ENCODE results near the gene PLA2G4F.
"Not testable (repeated sequence)": the region's sequence is repeated elsewhere in the genome, so short reads cannot be mapped to it uniquely, and the experiment has no call there.

PLA2G4F gene

DNA sequence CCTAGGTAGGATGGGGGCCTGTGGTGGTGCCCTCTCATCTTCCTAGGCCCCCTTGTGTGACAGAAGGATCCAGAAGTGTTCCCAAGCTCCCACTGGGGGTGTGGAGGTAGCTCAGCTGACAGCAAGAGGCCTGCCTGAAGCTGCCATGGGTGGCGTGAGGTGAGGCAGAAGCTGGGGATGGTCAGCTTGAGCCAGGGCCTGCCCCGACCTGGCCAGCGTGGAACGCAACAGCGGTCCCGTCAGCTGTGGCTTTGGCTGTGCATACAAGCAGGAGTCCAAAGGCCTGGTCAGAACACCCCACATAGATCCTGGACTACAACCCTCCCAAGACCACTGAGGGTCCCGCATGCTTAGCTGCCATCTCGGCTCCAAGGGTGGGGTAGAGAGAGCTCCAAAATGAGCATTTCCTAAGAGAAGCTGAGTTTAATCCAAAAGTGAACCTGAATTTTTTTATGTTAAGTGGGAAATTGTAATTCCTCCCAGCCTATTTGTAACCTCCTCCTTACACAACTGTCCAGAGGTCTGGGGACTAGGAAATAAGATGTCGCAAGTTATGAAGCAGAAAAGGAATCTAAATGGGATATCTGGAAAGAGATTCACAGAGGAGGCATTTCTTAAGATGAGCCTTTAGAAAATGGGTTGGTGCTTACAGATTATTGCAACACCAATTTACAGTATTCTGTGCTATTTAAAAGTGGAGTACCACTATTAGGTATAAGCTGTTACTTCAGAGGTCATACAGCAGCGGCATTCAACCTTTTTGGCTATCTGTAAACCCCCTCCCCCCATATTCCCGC is 52.1 kb downstream of the PLA2G4F start:
- DNase-seq (ENCODE audit: insufficient read length, low spot score), result no peak
- no peak for FAIRE-seq

DNA sequence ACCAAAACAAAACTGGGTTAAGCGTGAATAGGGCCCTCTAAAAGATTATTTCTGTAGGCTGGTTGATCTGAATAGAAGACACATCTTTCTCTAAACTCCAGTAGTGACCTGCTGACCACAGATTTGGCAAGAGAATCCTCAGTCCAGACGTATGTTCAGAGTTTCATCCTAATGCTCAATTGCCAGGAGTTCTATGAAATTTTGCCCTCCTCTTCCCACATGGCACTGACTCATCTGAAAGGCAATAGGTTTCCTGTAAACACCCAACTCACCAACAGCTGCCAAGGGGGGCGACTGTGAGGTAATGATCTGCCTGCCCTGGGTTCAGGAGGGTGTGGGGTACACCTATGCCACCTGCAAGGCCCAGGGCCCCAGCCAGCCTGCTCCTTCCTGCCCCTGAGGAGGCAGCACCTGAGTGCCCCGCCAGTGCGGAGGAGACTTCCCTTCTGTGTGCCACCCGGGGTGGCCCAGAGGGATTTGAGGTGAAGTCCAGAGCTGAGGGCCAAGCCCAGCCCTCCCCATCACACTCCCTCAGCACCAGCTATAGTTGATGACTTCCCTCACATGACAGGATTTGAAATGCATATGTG is 53.7 kb downstream of the PLA2G4F start:
- DNase-seq (ENCODE audit: insufficient read length, low spot score), result peak; percentile 48
- FAIRE-seq, result no peak

DNA sequence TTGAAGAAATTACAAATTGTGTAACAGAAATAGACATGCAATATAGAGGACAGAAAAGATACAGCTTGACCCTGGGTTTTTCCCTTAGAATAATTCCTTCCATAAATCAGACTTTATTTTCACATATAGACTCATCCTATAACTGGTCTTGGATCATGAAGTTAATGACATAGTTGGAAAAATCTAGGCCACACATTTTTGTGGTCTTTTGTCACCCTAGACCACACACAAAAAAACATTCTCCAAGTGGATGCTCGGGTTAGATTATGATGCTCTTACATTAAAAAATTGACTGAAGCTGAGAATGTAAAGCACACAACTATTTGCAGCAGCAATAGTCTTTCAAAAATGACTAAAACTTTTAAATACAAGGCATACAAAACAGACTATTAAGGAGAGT is 54.6 kb downstream of the PLA2G4F start:
- FAIRE-seq, result no peak
- DNase-seq (ENCODE audit: insufficient read length, low spot score), result no peak

DNA sequence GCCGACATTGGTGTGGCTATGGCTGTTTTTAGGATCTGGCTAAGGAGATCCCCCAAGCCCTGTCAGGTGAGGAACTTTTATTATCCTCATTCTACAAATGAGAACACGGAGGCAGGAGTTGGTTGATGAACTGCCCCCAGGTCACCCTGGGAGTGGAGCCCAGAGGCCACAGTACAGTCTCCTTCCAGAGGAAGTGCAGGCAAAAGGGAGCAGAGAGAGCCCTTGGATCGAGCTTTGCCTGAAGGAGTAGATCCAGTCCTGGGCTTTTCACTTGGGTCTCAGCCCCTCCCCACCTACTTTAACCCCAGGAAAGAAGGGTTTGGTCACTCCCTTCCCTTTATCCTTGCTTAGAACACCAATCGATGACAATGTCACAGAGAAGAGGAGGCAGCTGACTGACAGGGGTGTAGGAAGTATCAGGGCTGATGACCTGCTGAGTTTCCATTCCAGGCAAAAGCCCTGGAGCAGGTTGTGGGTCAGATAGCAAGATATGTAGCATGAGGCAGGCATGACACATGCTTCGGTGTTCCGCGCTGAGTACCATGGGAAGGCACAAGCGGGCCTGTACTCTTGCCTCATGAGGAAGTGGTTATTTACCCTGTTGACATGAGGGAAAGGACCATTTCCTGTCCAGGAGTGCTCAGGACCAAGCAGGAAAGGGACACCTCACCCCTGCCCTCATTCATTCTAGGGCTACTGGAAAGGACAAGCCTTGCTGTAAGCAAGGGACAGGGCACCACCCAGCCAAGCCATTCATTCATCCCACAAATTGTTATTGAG is 56.2 kb downstream of the PLA2G4F start:
- DNase-seq (ENCODE audit: insufficient read length, low spot score) (no peak), FAIRE-seq (no peak)

DNA sequence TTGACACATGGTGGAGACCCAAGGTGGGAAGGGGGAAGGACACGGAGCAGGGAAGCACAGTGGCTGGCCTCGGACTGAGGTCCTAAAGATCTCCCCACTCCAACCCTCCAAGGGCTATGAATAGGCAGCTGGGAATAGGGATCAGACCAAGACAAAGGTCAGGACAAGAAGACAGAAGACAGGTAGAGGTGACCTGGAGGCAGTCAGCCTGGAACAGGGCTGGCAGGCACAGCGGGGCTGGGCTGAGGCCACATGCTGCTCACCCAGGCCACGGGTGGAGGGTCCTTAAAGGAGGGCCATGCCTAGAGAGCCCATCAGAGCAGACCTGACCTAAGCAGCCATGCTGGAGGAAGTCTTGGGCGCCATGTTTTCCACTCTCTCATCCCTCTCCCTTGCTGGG is 59.4 kb downstream of the PLA2G4F start:
- no peak for FAIRE-seq
- DNase-seq (ENCODE audit: insufficient read length, low spot score), result no peak

DNA sequence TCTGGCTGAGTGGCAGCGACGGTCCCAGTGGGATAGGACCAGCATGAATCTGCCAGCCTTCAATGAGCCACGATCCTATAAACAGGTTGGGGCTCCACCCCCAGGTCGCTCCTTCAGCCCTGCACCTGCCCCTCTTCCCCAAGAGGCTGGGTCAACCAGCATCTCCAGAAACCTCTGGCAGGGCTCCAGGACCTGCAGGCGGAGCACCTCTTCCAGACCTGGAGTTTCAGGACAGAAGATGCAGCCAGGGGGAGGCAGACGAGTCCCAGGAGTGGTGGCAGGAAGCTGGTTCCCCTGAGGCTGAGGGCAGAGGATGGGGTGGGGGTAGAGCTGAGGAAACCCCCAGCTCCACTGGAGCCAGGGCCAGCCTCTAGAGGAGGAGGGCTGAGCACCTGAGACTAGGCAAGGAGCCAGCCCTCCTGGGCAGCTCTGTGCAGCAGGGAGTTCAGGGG is 61.9 kb downstream of the PLA2G4F start, which contains the start of gene PLA2G4D:
PLA2G4D (minus strand) TSS at position 51 of the 452 bp plus-strand sequence. CDS start 103 bp downstream, outside the sequence.
- DNase-seq (ENCODE audit: insufficient read length, low spot score), result no peak
- FAIRE-seq, result no peak

DNA sequence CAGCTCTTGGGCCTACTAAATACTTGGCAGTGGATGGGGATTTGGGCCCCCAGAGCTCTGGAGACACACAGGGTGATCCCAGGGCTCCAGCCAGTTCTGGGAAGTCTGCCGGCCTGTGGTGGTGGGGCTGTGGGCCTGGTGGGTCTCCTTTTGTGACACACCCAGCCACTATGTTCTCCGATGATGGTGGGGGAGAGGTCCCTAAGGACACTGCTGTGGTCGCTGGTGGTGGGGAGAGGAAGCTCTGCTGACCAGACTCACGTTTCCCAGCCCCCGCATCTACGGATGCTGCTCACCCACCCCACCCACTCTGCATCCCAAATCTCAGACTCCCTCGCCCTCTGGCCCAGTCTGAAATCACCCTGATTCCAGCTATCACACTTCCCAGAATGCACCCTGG is 62.5 kb downstream of the PLA2G4F start:
- FAIRE-seq (no peak), DNase-seq (ENCODE audit: insufficient read length, low spot score) (no peak)

DNA sequence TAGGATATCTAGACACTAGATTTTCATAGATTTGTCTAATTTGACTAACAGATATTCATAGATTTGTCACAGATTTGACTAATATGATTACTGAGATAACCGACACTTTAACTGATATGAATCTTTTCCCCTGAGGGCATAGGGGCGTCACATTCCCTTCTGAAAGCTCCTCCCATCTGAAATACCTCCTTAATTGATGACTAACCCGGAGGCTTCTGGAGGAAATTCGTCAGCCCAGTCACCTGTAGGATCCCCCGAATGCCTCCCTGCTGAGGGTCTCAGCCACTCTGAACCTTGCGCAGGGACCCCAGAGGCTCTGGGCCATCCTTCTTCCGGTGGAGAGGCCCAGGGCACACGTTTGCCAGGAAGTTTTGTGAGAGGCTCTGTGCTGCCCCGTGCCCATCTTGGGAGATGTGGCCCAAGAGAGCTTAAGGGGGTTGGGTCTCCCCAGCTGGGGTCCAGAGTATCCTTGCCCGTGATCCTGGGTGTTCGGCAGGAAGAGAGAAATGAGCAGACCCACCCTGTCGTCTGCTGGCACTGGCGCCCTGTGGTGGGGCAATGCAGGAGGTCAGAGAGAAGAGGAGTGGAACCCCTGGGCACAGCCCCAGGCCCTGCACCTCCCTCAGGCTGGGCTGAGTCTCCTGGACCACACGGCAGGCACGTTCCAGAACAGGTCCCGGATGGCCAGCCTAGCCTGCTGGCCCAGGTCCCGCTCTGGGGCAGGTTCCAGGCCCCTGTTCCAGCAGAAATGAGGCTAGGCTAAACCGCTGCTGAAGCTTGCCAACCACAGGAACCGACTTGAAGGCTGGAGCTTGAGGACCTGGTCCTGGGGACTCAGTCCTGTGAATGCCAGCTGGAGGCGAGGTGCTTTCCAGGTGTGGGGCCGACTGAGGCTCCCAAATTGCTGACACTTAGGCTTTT is 63.8 kb downstream of the PLA2G4F start:
- FAIRE-seq (no peak), DNase-seq (ENCODE audit: insufficient read length, low spot score) (peak; percentile 50)

DNA sequence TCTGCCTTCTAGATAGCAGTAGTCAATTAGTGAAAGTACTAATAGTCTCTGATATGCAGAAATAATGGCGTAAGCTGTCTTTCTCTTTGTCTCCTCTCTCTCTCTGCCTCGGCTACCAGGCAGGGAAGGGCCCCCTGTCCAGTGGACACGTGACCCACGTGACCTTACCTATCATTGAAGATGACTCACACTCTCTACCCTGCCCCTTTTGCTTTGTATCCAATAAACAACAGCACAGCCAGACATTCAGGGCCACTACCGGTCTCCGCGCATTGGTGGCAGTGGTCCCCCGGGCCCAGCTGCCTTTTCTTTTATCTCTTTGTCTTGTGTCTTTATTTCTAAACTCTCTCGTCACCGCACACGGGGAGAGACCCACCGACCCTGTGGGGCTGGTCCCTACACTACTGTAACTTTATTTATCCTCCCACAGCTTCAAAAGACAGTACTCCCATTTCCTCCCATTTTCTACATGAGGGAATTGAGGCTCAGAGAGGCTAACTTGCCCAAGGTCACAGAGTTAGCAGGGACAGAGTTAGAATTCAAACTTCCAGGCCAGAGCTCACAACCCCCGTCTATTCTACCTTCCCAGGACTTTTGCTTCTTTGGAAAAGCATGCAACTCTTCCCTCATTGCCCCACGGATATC is 64.6 kb downstream of the PLA2G4F start:
- FAIRE-seq; DNase-seq (ENCODE audit: insufficient read length, low spot score): not testable (repeated sequence)

DNA sequence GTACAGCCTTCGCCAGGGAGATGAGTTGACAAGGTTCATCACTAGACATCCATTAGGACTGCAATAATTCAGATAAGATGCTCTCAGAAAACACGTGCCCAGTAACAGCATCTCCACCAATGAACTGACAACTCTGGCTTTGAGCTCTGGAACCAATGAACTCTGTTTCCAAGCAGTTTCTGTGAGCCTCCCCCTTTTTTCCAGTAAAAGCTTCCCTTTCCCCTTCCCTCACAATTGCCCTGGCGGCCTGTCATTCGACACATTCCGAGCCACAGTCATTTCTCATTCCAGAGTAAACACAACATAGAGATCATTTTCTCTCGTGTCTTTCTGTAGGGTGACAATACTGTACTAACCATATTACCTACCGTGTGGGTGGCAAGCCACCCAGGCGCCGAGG is 65.7 kb downstream of the PLA2G4F start:
- DNase-seq (ENCODE audit: insufficient read length, low spot score), result no peak
- FAIRE-seq, result no peak

DNA sequence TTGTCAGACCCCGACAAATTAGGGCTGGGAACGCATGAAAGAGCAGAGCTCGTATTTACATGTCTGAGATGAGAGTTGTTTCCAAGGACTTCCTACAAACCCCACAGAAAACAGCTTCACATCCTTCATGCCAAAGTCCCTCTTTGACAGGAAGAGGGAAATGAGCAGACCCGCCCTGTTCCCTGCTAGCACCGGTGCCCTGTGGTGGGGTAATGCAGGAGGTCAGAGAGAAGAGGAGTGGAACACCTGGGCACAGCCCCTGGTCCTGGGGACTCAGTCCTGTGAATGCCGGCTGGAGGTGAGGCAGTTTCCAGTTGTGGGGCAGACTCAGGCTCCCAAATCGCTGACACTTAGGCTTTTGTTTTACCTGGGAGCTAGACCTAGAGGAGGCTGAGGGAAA is 66.1 kb downstream of the PLA2G4F start:
- FAIRE-seq, result no peak

DNA sequence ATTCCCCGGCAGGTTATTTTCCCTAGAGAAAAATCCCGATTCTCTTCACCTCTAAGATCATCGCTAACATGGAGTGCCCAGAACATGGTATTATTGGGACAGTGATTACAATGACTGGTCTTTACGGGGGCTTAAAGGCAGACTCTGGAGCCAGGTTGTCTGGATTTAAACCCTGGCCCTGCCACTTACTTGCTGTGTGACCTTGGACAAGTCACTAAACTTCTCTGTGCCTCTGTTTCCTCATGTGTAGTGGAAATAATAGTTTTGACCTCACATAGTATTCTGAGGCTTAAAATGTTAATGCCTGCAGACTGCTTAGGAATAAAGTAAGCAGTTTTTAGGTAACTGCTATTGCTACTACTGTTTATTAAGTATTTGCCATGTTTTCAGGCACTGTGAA is 66.5 kb downstream of the PLA2G4F start:
- DNase-seq (ENCODE audit: insufficient read length, low spot score) (no peak), FAIRE-seq (no peak)

More for the DNA sequence above, 66.1 kb downstream of the PLA2G4F start:
- no peak for DNase-seq (ENCODE audit: insufficient read length, low spot score)
